Astrocyte (in vitro differentiated cells and primary cell): ENCODE measurements around the gene CCDC85B. TPM values are rescaled to one million over a fixed set of nuclear protein-coding genes. Genes with fewer than 3 reads are reported as not detected.

ENCODE experiments used
- DNase-seq: peaks from one replicate; pipeline ENCODE4 v3.0.0-alpha.2; 2010; ENCODE audit warnings: low read depth
- FAIRE-seq: peaks from 2 replicates; lab custom pipeline; 2011; peaks lifted over from hg19 to GRCh38; lab: Jason Lieb, UNC
- H2AFZ ChIP-seq: 2 replicates; pipeline ENCODE4 v1.6.0; 2012; ENCODE audit warnings: low read depth, low read length, inconsistent platforms
- H3K27ac ChIP-seq: 2 replicates; pipeline ENCODE4 v1.5.1; 2011; ENCODE audit warnings: low read depth, low read length, inconsistent platforms
- H3K27me3 ChIP-seq: 2 replicates; pipeline ENCODE4 v1.6.0; 2011; ENCODE audit warnings: low read length, inconsistent platforms; ENCODE audit not compliant: insufficient read depth
- H3K36me3 ChIP-seq: 2 replicates; pipeline ENCODE4 v1.5.1; 2011; ENCODE audit warnings: low read length, inconsistent platforms; ENCODE audit not compliant: insufficient read depth
- H3K4me1 ChIP-seq: 2 replicates; pipeline ENCODE4 v1.5.1; 2011; ENCODE audit warnings: low read length, inconsistent platforms; ENCODE audit not compliant: insufficient read depth
- H3K4me2 ChIP-seq: 2 replicates; pipeline ENCODE4 v1.6.0; 2012; ENCODE audit warnings: low read length, inconsistent platforms
- H3K4me3 ChIP-seq: 2 replicates; pipeline ENCODE4 v1.5.1; 2011; ENCODE audit warnings: low read depth, mild to moderate bottlenecking, low read length, inconsistent platforms; ENCODE audit not compliant: insufficient read depth
- H3K79me2 ChIP-seq: 2 replicates; pipeline ENCODE4 v1.6.0; 2012; ENCODE audit warnings: mild to moderate bottlenecking, low read length, inconsistent platforms; ENCODE audit not compliant: insufficient read depth
- H3K9ac ChIP-seq: 2 replicates; pipeline ENCODE4 v1.6.0; 2012; ENCODE audit warnings: mild to moderate bottlenecking, low read length, inconsistent platforms
- H3K9me3 ChIP-seq: 2 replicates; pipeline ENCODE4 v1.5.1; 2012; ENCODE audit warnings: low read depth, mild to moderate bottlenecking, low read length, inconsistent platforms; ENCODE audit not compliant: insufficient read depth
- H4K20me1 ChIP-seq: 2 replicates; pipeline ENCODE4 v1.6.0; 2012; ENCODE audit warnings: low read length, inconsistent platforms; ENCODE audit not compliant: insufficient read depth
- H3K27ac Mint-ChIP-seq: one replicate; pipeline ENCODE4 v1.8.0; 2021; ENCODE audit warnings: mild to moderate bottlenecking, mixed read lengths; ENCODE audit not compliant: unreplicated experiment
- H3K27me3 Mint-ChIP-seq: one replicate; pipeline ENCODE4 v1.8.0; 2021; ENCODE audit warnings: low read depth, mixed read lengths; ENCODE audit not compliant: unreplicated experiment
- H3K36me3 Mint-ChIP-seq: one replicate; pipeline ENCODE4 v1.8.0; 2021; ENCODE audit warnings: low read depth, mixed read lengths; ENCODE audit not compliant: unreplicated experiment
- H3K4me1 Mint-ChIP-seq: one replicate; pipeline ENCODE4 v1.8.0; 2021; ENCODE audit warnings: low read depth, mixed read lengths; ENCODE audit not compliant: unreplicated experiment
- H3K4me3 Mint-ChIP-seq: one replicate; pipeline ENCODE4 v1.8.0; 2021; ENCODE audit warnings: mild to moderate bottlenecking, moderate library complexity, mixed read lengths; ENCODE audit not compliant: unreplicated experiment
- H3K9me3 Mint-ChIP-seq: one replicate; pipeline ENCODE4 v1.8.0; 2021; ENCODE audit warnings: mild to moderate bottlenecking, mixed read lengths; ENCODE audit not compliant: unreplicated experiment
- CTCF ChIP-seq: IDR thresholded peaks from 2 replicates; pipeline ENCODE4 v1.5.1; 2011; ENCODE audit warnings: low read depth, mild to moderate bottlenecking, inconsistent platforms, low read length, moderate library complexity; ENCODE audit not compliant: insufficient read depth
- EZH2 ChIP-seq: IDR thresholded peaks from 2 replicates; pipeline ENCODE4 v1.6.1; 2012; ENCODE audit warnings: mild to moderate bottlenecking, low read length, inconsistent platforms; ENCODE audit not compliant: insufficient read depth
- total RNA-seq: library from RNA; stranded (reverse); gene quantifications from 2 replicates; pipeline ENCODE4 v1.2.1, GENCODE V29; 2021

Gene CCDC85B
- total RNA-seq, 1 donor from 2014 or later: 31.4 TPM

- H3K36me3 ChIP-seq: peaks cover 26% of the 10 kb centered on the region
- no peak overlapping the region for H2AFZ ChIP-seq
- TF ChIP-seq EZH2 (no peak), CTCF (no peak)
- peaks cover 58% of the 10 kb centered on the region for H4K20me1 ChIP-seq
- peaks cover 56% of the 10 kb centered on the region for H3K79me2 ChIP-seq
- H3K27me3 ChIP-seq: no peaks in the 10 kb centered on the region
- no peaks in the 10 kb centered on the region for H3K9me3 ChIP-seq
- H3K4me1 Mint-ChIP-seq: peaks cover 12% of the 10 kb centered on the region
- no peaks in the 10 kb centered on the region for H3K27me3 Mint-ChIP-seq
- peak overlapping the region; percentile 96 for H3K4me2 ChIP-seq
- peak overlapping the region; percentile 74 for H3K27ac ChIP-seq
- H3K4me3 Mint-ChIP-seq: peak overlapping the region; percentile 95
- DNase-seq: no peak
- peak overlapping the region; percentile 98 for H3K4me3 ChIP-seq
- H3K9me3 Mint-ChIP-seq: no peaks in the 10 kb centered on the region
- peak overlapping the region; percentile 89 for H3K9ac ChIP-seq
- FAIRE-seq: no peak
- H3K36me3 Mint-ChIP-seq: peaks cover 9% of the 10 kb centered on the region
- H3K4me1 ChIP-seq: peaks cover 35% of the 10 kb centered on the region
- peak overlapping the region; percentile 62 for H3K27ac Mint-ChIP-seq
These were observed 28.8 kb upstream of the CCDC85B start for GRCh38 chr11:65861533-65862183.

DNA sequence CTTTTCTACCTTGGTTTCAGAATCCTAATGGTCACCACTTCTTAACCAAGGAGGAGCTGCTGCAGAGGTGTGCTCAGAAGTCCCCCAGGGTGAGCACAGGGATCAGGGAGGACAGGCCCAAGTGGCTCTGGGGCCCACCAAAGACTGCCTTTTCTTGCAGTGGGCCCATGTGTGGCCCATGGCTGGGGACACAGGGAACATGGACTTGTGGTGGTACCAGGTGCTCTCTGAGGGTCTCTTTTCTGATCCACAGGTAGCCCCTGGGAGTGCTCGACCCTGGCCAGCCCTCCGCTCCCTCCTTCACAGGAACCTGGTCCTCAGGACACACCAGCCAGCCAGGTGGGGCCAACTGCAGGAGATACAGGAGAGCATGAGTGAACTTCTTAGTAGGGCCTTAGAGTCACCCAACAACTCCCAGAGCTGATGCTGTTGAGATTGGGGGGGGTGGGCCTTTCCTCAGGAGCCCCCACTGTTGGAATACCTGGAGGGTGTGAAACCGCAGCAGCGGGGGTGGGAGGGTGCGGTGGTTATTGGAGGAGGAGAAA, 28.2 kb upstream of the CCDC85B start:
- Histone ChIP-seq H3K4me2 (peak overlapping the region; percentile 96), H3K27me3 (no peaks in the 10 kb centered on the region), H3K36me3 (peaks cover 26% of the 10 kb centered on the region), H2AFZ (no peak overlapping the region), H3K4me3 (peak overlapping the region; percentile 98), H3K9ac (peak overlapping the region; percentile 89), H3K9me3 (no peaks in the 10 kb centered on the region), H3K79me2 (peaks cover 49% of the 10 kb centered on the region), H4K20me1 (peaks cover 58% of the 10 kb centered on the region), H3K27ac (no peak overlapping the region), H3K4me1 (peaks cover 37% of the 10 kb centered on the region)
- H3K4me1 Mint-ChIP-seq: peaks cover 12% of the 10 kb centered on the region
- H3K36me3 Mint-ChIP-seq: peaks cover 8% of the 10 kb centered on the region
- no peaks in the 10 kb centered on the region for H3K9me3 Mint-ChIP-seq
- TF ChIP-seq CTCF (no peak), EZH2 (no peak)
- no peaks in the 10 kb centered on the region for H3K27me3 Mint-ChIP-seq
- FAIRE-seq: no peak
- H3K27ac Mint-ChIP-seq: no peak overlapping the region
- peak overlapping the region; percentile 95 for H3K4me3 Mint-ChIP-seq
- DNase-seq: no peak
